Middle frontal gyrus (tissue), 1 donor: ENCODE measurements around the gene SHBG.
"Not testable (repeated sequence)": the region's sequence is repeated elsewhere in the genome, so short reads cannot be mapped to it uniquely, and the experiment has no call there.

Source experiments
- DNase-seq: peaks from one replicate; pipeline ENCODE4 v3.0.0-alpha.2; 2015; ENCODE audit warnings: low spot score; ENCODE audit errors: extremely low spot score

SHBG gene, protein sequence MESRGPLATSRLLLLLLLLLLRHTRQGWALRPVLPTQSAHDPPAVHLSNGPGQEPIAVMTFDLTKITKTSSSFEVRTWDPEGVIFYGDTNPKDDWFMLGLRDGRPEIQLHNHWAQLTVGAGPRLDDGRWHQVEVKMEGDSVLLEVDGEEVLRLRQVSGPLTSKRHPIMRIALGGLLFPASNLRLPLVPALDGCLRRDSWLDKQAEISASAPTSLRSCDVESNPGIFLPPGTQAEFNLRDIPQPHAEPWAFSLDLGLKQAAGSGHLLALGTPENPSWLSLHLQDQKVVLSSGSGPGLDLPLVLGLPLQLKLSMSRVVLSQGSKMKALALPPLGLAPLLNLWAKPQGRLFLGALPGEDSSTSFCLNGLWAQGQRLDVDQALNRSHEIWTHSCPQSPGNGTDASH

DNA sequence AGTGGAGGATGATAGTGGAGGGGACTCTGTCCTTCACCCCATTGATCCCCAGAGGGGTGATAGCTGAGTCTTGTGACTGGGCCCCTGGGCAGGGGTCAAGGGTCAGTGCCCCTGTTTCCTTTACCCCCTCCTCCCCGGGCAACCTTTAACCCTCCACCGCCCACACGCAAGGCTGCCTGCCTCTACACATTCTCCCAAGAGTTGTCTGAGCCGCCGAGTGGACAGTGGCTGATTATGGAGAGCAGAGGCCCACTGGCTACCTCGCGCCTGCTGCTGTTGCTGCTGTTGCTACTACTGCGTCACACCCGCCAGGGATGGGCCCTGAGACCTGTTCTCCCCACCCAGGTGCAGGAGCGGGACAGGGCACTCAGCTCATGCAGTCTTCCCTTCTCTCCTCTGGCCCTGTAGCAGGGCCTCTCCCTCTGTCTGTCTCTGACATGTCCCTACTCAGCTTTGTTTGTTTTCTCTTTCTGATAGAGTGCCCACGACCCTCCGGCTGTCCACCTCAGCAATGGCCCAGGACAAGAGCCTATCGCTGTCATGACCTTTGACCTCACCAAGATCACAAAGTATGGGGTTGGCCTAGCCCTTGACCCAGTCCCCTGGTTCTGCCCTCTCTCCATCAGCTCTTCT, at the start of gene SHBG:
SHBG (plus strand) TSS at position 197 of the 633 bp plus-strand sequence; CDS start at position 235, 38 bp downstream.
- DNase-seq: no peak

DNA sequence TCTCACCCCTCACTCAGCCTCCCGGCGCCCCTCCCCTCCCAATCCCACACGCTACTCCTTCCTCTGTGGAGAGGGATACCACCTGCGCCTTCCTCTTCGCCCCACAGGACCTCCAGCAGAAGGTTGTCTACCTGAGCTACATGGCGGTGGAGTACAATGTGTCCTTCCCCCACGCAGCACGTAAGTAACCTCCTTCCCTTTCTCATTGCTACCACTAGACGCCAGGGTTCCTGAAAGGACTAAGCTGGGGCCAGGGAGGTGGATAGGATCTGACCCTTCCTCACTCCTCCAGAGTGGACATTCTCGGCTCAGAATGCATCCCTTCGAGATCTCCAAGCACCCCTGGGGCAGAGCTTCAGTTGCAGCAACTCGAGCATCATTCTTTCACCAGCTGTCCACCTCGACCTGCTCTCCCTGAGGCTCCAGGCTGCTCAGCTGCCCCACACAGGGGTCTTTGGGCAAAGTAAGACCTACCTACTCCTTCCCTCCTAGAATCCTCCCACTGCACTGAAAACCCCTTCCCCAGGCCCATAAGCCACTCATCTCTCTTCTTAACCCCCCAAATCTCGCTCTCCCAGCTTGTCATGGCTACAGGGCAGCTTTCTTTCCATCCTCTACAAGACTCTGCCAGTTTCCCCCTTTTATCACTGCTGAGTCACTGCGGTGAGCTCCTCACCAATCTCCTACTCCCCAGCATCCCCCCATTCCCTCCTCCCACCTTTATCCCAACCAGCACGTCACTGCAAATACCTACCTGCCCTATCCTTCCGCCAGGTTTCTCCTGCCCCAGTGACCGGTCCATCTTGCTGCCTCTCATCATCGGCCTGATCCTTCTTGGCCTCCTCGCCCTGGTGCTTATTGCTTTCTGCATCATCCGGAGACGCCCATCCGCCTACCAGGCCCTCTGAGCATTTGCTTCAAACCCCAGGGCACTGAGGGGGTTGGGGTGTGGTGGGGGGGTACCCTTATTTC, 49.0 kb upstream of the SHBG start:
- no peak for DNase-seq

DNA sequence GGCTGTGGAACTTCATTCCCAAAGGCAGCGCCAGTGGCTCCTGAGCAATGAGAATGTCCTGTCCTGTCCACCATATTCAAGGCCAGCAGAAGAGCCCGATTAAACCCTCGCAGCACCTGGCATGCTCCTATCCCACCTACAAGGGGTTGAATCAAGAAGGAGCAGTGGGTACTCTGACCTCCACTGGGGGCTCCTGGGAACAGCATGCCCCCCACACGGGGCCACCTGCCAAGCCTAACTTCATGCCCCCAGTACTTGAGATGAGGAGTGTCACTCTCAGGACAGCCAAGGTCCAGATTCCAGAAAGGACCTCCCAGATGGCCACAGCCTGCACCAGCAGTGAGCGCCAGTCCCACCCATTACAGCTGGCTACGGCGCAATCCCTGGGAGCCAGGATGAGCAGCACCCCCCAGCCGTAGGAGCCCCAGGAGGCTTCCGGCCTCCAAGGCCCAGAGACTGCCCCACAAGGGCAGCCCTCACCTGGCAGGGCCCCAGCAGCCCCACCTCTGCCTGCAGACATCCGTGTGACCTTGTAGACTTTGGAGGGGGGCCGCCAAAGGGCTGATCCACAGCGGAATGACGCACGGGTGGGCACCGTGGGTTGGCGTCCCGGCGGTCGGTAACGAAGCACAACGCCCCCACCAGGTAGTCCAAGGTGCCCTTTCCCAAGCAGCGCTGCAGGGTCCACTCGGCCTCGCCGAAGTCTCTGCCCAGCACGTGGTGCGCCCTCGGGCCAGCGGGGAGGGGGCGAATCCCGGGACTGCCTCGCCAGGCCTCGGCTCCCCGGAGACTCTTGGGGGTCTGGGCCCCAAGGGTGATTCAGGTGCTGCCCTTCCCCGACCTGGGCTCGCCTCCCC, 47.3 kb upstream of the SHBG start:
- no peak for DNase-seq

DNA sequence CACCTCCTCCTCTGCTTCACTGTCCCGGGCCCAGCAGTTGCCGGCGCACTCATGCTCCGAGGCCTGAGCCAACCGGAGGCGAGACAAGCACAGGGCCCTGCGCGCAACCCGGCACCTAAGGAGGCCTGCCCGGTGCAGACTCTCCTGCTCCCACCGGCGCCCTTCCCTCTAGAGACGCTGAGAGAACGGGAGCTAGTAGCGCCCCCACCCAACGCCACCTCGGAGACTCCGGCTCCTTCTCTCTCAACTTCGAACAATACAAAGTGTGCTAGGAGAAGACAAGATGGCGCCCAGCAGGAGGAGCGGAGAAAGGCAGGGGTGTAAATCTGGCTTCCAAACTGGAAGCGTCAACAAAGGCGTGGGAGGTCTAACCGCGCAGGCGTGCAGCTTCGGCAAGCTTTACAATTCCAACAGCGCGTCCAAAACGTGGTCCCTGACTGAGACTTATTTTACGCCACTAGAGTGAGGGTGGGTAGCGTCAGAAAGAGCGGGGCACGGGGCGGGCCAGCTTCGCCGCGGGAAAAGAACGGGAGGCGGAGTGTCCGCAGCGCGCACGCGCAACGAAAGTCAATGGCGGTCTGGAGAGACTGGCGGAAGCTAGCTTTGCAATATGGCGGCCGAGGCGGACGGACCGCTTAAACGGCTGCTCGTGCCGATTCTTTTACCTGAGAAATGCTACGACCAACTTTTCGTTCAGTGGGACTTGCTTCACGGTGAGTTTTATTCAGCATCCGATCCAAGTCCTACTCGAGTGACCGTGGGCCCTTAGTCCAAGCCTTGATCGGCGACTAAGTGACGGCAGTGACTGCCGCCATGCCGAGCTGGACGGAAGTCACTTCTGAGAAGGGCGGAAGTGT, 46.5 kb upstream of the SHBG start, which contains the start of gene MPDU1:
MPDU1 (plus strand) TSS at position 600 of the 857 bp plus-strand sequence; CDS start at position 611, 11 bp downstream.
- DNase-seq: peak; percentile 90

DNA sequence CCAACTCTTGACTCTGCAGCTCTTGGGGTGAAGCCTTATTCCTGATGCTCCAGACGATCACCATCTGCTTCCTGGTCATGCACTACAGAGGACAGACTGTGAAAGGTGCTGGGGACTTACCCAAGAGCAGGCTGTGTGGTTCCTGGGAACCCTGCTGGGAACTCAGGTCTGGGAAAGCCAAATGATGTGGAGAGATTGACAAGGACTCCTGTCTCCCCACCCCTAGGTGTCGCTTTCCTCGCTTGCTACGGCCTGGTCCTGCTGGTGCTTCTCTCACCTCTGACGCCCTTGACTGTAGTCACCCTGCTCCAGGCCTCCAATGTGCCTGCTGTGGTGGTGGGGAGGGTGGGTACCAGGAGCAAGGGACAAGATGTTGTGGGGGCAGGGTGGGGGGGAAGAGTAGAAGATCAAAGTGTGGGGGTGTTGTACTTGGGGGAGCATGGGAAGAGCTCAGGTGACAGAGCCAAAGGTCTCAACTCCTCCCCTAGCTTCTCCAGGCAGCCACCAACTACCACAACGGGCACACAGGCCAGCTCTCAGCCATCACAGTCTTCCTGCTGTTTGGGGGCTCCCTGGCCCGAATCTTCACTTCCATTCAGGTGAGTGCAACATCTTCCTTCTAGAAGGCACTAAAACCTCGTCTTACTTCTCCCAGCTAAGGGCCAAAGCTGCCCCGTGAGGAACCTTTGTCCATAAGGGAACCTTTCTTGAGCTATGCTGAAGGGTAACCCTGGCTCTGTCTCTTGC, 43.1 kb upstream of the SHBG start:
- no peak for DNase-seq

DNA sequence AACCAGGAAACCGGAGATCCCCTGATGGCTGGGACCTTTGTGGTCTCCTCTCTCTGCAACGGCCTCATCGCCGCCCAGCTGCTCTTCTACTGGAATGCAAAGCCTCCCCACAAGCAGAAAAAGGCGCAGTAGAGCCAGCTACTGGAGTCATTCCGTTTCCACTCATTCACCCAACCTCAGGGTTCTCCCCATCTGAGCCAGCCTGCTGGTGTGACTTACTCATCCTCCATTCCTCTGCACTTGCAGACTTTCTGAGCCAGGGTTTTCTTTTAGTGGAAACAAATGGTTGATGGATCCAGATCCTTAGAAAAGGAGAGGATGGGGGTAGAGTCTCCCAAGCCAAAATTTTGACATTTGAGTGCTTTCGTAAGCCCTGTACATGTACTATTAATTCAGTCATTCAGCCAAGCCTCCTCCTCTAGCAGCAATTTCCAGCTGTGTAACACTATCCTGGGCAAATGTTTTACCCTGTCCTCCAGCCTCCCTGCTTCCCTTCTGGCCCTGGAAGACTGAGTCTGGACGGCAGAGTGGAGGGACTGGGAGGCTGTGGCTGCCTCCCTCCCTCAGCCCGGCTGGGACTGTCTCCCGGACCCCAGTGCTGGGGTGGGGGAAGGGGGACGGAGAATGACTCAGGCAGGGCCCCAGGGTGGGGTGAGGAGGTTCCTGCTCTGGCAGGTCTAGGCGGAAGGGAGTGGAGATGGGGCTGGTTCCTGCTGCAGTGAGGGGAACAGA, 42.3 kb upstream of the SHBG start:
- DNase-seq: no peak

DNA sequence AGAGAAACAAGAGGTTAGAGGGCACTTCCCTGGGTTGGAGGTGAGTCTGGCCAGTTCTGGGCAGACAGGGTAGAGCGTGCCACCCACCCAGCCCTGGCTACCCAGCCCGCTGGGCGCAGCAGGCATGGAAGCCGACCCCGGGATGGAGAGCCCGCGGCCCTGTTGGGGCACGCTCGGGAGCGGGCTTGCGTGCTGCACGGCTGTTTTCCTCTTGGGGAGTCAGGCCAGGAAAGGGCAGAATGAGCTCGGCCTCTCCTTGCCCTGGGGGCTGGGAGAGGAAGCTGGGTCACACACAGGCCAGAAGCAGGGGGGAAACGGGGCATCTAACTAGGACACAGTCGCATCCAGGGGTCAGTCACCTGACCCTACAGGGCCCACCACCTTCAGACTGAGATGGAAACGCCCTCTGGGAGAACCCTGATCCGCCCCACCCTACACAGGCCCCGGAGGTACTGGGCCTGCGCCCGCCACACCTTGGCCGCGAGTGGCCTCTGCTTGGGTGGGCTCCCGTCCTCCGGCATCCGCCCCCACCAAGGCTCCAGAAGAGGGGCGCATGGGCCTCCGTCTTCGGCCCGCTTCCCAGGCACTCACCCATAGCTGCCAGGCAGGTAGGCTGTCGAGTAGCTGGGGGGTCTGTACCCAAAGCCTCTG, 41.3 kb upstream of the SHBG start:
- DNase-seq: no peak

DNA sequence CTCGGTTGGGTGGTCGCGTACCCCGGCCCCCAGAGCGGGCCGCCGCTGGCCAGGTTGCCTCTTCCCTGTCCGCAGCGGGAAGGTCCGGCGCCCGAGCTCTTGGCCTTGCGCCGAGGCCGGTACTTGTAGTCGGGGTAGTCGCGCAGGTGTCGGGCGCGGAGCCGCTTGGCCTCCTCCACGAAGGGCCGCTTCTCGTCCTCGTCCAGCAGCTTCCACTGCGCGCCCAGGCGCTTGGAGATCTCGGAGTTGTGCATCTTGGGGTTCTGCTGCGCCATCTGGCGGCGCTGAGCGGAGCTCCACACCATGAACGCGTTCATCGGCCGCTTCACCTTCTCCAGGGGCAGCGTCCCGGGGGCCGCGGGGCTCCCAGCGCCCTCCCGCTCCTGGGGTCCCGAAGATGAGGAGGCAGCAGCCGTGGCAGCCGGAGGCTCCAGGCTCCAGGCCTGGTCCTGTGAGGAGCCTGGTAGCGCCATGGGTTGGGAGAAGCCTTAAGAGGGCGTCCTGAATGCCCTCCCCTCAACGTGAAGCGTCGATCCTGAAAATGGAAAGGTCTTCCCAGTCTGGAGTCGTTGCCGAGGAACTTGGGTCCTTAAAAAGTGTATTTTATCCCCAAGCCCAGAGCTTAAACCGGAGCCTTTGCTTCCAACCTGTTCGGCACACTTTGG, 40.6 kb upstream of the SHBG start:
- peak; percentile 80 for DNase-seq

DNA sequence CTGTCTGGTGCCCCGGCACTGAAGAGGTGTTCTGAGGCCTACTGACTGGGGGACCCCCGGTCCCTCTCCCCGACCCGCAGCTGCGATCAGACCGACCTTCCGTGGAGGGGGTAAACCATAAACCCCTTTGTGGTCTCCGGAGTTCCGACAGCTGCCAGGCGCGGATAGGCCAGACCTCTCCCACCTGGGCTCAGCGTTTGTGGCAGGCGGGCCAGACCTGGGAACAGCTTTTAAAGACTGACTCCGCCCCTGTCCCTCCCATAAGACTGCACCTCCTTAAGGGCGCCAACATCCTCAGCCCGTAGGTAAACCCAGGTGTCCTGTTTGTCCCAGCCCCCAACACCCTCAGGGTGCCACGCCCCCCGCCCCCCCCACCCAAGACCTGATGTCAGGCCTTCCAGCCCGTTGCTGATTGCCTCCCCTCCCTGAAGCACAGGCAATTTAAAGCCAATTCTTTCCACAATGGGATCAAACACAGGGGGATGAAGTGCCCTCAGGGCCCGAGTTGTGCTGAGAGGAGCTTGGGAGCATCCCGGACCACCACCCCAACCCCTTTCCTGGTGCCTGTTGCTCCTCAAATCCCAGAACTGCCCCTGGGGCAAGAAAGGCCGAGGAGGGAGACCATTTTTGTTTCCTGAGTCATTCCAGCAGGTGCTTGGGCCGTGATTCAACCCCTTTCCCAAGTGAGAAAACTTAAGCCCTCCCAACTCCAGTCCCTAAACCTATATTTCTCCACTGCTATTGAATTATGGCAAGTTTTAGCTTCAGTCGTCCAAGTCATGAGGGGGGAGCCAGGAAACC, 39.8 kb upstream of the SHBG start, which contains the start of gene SOX15:
SOX15 (minus strand) TSS at position 204 of the 801 bp plus-strand sequence. CDS start 418 bp downstream, outside the sequence.
- no peak for DNase-seq

DNA sequence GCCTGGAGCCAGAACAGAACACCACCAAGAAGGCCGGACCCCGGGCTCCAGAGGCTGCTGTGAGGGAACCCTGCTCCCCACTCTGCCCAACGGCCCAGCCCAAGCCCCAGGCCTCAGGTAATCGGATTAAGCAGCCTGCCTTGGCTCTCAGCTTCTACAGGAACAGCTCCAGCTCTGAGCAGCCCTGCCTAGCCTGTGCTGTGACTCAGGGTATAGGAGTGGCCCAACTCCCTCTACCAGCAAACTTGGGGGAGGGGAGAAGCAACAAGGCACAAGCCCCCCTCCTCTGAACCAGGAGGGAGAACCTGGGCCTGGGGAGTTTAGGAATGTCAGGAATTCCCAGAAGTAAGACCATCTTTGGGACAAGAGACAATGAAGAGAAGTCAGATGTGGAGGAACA, 39.2 kb upstream of the SHBG start:
- DNase-seq: no peak

DNA sequence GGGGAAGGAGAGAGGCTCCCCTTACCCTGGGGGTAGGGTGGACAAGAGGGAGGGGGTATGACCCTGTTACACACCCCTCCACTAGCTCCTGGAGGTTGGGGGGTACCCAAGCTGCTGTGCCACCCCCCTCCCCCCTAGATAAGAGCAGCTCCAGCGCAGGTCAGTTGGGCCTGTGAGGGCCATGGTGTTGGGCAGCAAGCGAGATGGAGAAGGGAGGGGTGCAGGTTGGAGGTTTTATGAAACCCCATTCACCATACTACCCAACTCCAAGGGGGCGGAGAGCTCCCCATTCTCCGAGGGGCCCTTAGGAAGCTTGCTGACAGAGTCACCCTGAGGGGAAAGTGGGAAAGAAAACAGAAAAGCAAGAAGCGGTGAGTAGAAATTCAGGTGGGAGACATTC, 38.3 kb upstream of the SHBG start:
- DNase-seq: no peak

DNA sequence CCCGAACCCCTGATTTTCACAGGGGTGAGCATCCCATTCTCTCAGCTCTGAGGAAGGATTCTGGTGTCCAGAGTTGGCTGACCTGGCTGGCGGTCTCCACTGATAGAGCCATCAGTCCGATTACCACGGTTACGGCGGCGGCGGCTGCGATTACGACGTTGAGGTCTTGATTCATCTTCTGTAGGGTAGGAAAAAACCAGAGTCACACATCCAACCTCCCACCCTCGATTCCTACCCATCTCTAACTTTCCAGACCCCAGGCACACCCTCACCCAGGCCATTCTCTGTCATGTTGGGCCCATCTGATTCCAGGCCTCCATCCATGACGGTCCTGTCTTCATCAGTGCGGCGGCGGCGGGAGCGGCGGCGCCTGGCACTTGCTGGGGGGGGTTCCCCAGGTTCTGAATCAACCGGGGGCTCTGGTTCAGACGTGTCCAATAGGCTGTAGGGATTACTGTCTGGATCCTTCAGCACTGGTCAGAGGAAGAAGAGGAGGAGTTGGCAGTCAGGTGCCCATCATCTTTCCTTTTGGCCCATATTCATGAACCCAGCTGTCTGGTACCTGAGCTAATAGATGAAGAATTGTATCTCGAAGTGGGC, 37.4 kb upstream of the SHBG start:
- no peak for DNase-seq

DNA sequence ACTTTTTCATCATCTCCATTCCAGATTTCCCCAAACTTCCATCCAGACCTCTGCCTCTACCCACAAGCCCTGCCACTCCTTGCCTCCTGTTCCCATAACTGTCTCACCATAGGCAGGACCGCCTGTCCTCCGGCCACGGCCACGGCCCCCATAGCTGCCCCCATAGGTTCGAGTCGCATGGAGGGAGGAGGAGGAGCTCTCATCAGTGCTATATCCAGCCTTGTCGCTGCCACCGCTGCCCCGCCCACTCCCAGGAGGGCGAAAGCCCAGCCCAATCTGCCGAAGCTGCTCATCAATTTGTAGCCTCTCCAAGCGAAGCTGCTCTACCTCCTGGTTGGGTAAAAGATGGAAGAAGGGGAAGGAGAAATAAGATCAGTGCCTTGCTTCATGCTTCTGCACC, 36.6 kb upstream of the SHBG start:
- no peak for DNase-seq

DNA sequence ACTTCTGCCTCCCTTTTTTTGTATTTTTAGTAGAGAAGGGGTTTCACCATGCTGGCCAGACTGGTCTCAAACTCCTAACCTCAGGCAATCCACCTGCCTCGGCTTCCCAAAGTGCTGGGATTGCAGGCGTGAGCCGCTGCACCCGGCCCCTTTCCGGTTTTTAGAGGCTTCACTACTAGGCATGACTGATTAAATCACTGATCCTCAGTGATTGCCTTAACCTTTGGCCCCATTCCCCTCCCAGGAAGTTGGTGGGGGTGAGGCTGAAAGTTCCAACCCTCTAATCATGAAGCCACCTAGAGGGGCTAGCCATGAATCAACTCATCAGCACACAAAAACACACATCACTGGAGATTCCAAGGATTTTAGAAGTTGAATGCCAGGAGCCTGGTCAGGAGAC, 32.4 kb upstream of the SHBG start:
- DNase-seq: not testable (repeated sequence)

DNA sequence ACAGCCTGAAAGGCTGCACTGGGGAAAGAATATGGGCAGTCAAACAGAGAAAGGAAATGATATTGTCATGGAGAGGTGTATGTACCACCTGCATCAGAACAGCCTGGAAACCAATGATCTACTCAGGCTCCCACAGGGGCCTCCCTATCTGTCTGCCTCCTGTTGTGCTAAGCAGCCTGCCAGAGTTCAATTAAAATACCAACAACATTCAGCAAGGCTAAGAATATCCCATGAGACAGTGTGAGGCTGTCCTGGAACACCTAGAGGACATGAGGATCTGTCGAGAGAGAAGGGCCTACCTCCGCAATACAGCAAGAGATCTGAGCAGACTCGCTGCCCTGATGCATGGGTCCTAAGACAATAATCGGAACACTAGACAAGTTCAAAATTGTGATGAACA, 23.7 kb upstream of the SHBG start:
- no peak for DNase-seq

DNA sequence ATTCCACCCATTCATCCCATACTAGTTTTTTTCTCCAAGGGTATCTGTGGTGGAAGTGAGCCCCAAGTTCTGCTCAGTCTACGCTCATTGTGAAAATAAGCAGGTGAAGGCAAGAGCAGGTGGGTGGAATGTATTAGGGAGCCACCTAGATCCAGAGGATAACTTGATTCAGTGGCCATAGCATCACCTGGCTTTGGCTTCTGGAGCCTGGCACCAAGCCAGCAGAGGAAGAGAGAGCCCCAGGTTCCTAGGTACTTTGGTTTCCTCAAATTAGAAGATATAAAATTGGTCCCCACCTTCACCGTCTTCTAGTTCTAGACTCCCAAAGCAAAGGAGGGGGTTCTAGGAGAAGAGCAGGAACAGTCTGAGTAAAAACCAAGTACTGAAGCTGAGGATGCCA, 19.3 kb upstream of the SHBG start:
- no peak for DNase-seq
